Measurements from ENCODE around the gene ENPP6.

GRCh38 chr4:184228056-184228705 is 10.5 kb upstream of the ENPP6 start:
- TF ChIP-seq ZNF133 (tag by site-specific recombination; IDR thresholded peaks at IDR 0.05): no peak
- TF ChIP-seq REST (tag by site-specific recombination; IDR thresholded peaks at IDR 0.05): no peak
- no peak for TF ChIP-seq ZNF629 (tag by site-specific recombination; IDR thresholded peaks at IDR 0.05)
- no peak for TF ChIP-seq ZNF670 (tag by site-specific recombination; IDR thresholded peaks at IDR 0.05; ENCODE audit: low read depth)
- TF ChIP-seq TCF7L2 (IDR thresholded peaks at IDR 0.05; ENCODE audit: borderline replicate concordance, low read depth, low read length): no peak
- no peak for TF ChIP-seq ZNF747 (tag by site-specific recombination; IDR thresholded peaks at IDR 0.05)
- no peak for TF ChIP-seq ZNF274 (IDR thresholded peaks at IDR 0.05; ENCODE audit: low read length)
- no peak for TF ChIP-seq ZNF274 (tag by site-specific recombination; IDR thresholded peaks at IDR 0.05; ENCODE audit: borderline replicate concordance)
- TF ChIP-seq ZNF558 (tag by site-specific recombination; IDR thresholded peaks at IDR 0.05): no peak
- no peak for TF ChIP-seq ZBTB48 (tag by site-specific recombination; IDR thresholded peaks at IDR 0.05)
- TF ChIP-seq CTCF (tag by site-specific recombination; IDR thresholded peaks at IDR 0.05): no peak
- TF ChIP-seq HOXA7 (CRISPR knock-in tag; IDR thresholded peaks at IDR 0.05; ENCODE audit: borderline replicate concordance): no peak
- no peak for TF ChIP-seq ZNF707 (tag by site-specific recombination; IDR thresholded peaks at IDR 0.05)
- no peak for TF ChIP-seq ZNF302 (tag by site-specific recombination; IDR thresholded peaks at IDR 0.05; ENCODE audit: low read depth)
- no peak for TF ChIP-seq ZNF658 (tag by site-specific recombination; IDR thresholded peaks at IDR 0.05)

Data from HEK293 (cell line).